ENCODE data around the gene KIAA2012. TPM values are rescaled to one million over a fixed set of nuclear protein-coding genes. Genes with fewer than 3 reads are reported as not detected.
A peak's percentile ranks its signal among the peaks of the same experiment; 100 is the strongest.

KIAA2012 gene
- total RNA-seq, 1 donor: not detected

- peak; percentile 39 for DNase-seq (ENCODE audit: low read depth)
- H3K4me3 ChIP-seq (ENCODE audit: low read depth, low read length): no peak overlapping the region
- TF ChIP-seq CTCF (IDR thresholded peaks at IDR 0.05; ENCODE audit: insufficient read depth, low read length): no peak
Observed at GRCh38 chr2:202161151-202161835, 88.2 kb downstream of the KIAA2012 start.

GRCh38 chr2:202164411-202164810, 91.4 kb downstream of the KIAA2012 start:
- TF ChIP-seq CTCF (IDR thresholded peaks at IDR 0.05; ENCODE audit: insufficient read depth, low read length): no peak
- DNase-seq (ENCODE audit: low read depth): peak; percentile 41
- H3K4me3 ChIP-seq (ENCODE audit: low read depth, low read length): no peak overlapping the region

- TF ChIP-seq CTCF (IDR thresholded peaks at IDR 0.05; ENCODE audit: insufficient read depth, low read length): no peak
- DNase-seq (ENCODE audit: low read depth): no peak
- H3K4me3 ChIP-seq (ENCODE audit: low read depth, low read length): no peak overlapping the region
Observed at GRCh38 chr2:202165208-202165607, 92.2 kb downstream of the KIAA2012 start.

GRCh38 chr2:202165945-202166344, 92.9 kb downstream of the KIAA2012 start:
- H3K4me3 ChIP-seq (ENCODE audit: low read depth, low read length): no peak overlapping the region
- DNase-seq (ENCODE audit: low read depth): peak; percentile 50
- no peak for TF ChIP-seq CTCF (IDR thresholded peaks at IDR 0.05; ENCODE audit: insufficient read depth, low read length)

- no peak for DNase-seq (ENCODE audit: low read depth)
- no peak for TF ChIP-seq CTCF (IDR thresholded peaks at IDR 0.05; ENCODE audit: insufficient read depth, low read length)
- H3K4me3 ChIP-seq (ENCODE audit: low read depth, low read length): no peak overlapping the region
Observed at GRCh38 chr2:202169131-202169530, 96.1 kb downstream of the KIAA2012 start.

GRCh38 chr2:202169832-202170424, 96.9 kb downstream of the KIAA2012 start:
- no peak for TF ChIP-seq CTCF (IDR thresholded peaks at IDR 0.05; ENCODE audit: insufficient read depth, low read length)
- H3K4me3 ChIP-seq (ENCODE audit: low read depth, low read length): no peak overlapping the region
- no peak for DNase-seq (ENCODE audit: low read depth)
